Common myeloid progenitor, CD34-positive (primary cell): ENCODE results near the gene SMAD4.

ENCODE experiments used
- CTCF ChIA-PET: fragments of 350-600 bp; sonication (Branson Sonifier 250); formaldehyde crosslinking; loops from one replicate; lab custom pipeline; 2021; ENCODE audit warnings: antibody characterized with exemption; lab: Charles Lee
- POLR2A ChIA-PET: fragments of 350-600 bp; sonication (Branson Sonifier 250); formaldehyde crosslinking; loops from one replicate; lab custom pipeline; 2021; ENCODE audit warnings: antibody characterized with exemption; lab: Charles Lee
- DNase-seq, 3 donors: peaks; one replicate each; pipeline versions ENCODE4 v3.0.0 to v3.0.0-alpha.2; 2013
- H3K27ac ChIP-seq, 2 experiments: 1 replicate in 1 of 2; 2 replicates in 1 of 2; pipeline ENCODE4 v1.7.0; 2013; ENCODE audit warnings: inconsistent platforms in 2 of 2, low read length in 2 of 2, mild to moderate bottlenecking in 2 of 2, low read depth in 1 of 2, moderate library complexity in 1 of 2; ENCODE audit not compliant: severe bottlenecking in 2 of 2, insufficient read depth in 1 of 2, poor library complexity in 1 of 2
- H3K27me3 ChIP-seq, 5 experiments: replicated peaks in 2 of 5; 1 replicate in 3 of 5; 2 replicates in 2 of 5; pipeline versions ENCODE4 v1.6.1 to v1.7.0; 2013; ENCODE audit warnings: low read length in 4 of 5, mild to moderate bottlenecking in 2 of 5, moderate library complexity in 2 of 5, inconsistent platforms in 1 of 5; ENCODE audit not compliant: insufficient read depth in 5 of 5, control insufficient read depth in 4 of 5
- H3K36me3 ChIP-seq, 4 experiments: 1 replicate in 2 of 4; 2 replicates in 2 of 4; pipeline versions ENCODE4 v1.6.1 to v1.7.0; 2013; ENCODE audit warnings: low read length in 3 of 4, control low read depth in 1 of 4, mild to moderate bottlenecking in 1 of 4; ENCODE audit not compliant: control insufficient read depth in 4 of 4, insufficient read depth in 4 of 4
- H3K4me1 ChIP-seq, 4 experiments: 1 replicate in 3 of 4; 2 replicates in 1 of 4; pipeline versions ENCODE4 v1.6.1 to v1.7.1; 2013; ENCODE audit warnings: low read length in 3 of 4, mild to moderate bottlenecking in 3 of 4, control low read depth in 1 of 4, inconsistent platforms in 1 of 4, moderate library complexity in 1 of 4; ENCODE audit not compliant: control insufficient read depth in 4 of 4, insufficient read depth in 4 of 4; ENCODE audit errors: control extremely low read depth in 1 of 4
- H3K4me3 ChIP-seq, 7 experiments: 1 replicate in 4 of 7; 2 replicates in 3 of 7; pipeline versions ENCODE4 v1.5.1 to v1.7.0; 2013; ENCODE audit warnings: mild to moderate bottlenecking in 7 of 7, low read length in 6 of 7, moderate library complexity in 6 of 7, inconsistent platforms in 2 of 7, low read depth in 2 of 7, control low read depth in 1 of 7; ENCODE audit not compliant: insufficient read depth in 4 of 7, control insufficient read depth in 1 of 7; ENCODE audit errors: extremely low read depth in 1 of 7
- H3K9me3 ChIP-seq, 5 experiments: 1 replicate in 4 of 5; 2 replicates in 1 of 5; pipeline versions ENCODE4 v1.6.1 to v1.7.1; 2013; ENCODE audit warnings: low read length in 4 of 5, mild to moderate bottlenecking in 2 of 5, inconsistent platforms in 1 of 5, low read depth in 1 of 5, moderate library complexity in 1 of 5; ENCODE audit not compliant: control insufficient read depth in 4 of 5, insufficient read depth in 2 of 5; ENCODE audit errors: control extremely low read depth in 1 of 5
- WGBS: methylation state at CpG from one replicate; pipeline ENCODE4 v1.1.5; 2013; ENCODE audit not compliant: insufficient coverage; 5-methylcytosine and 5-hydroxymethylcytosine counted together

Gene SMAD4

DNA sequence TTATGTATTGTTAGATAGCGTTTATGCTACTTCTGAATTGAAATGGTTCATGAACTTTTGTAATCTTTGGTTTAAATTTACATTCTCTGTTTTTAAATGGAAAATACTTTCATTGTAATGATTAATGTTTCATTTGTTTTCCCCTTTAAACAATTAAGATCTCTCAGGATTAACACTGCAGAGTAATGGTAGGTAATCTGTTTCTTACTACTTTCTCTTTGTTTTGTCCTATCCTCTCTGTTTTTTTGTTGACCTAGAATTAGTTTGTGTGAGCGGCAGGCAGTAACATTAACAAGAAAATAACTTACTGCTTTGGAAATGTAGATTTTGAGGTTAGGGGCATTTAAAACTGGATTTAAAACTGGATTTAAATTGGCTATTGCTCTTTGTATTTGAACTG lies 19.1 kb downstream of the SMAD4 start:
- DNase-seq: no peak
- Histone ChIP-seq H3K27ac (no peak overlapping the region), H3K4me3 (no peak overlapping the region), H3K27me3 (no peaks in the 10 kb centered on the region), H3K4me1 (peaks cover 0 to 13% (median 5%) of the 10 kb centered on the region in 4 experiments), H3K36me3 (peaks cover 4 to 22% (median 18%) of the 10 kb centered on the region in 4 experiments), H3K9me3 (no peaks in the 10 kb centered on the region)
- ChIA-PET CTCF (interaction anchor here (1.6 to 3.3 kb wide), 4 partner anchors 9 to 230 kb away, joined by 4 to 50 read pairs (median 16); partner anchors contain the start of gene MRO), POLR2A (no interaction called here)
- no CpG with 5 or more reads among the region's 2 CpGs for WGBS

DNA sequence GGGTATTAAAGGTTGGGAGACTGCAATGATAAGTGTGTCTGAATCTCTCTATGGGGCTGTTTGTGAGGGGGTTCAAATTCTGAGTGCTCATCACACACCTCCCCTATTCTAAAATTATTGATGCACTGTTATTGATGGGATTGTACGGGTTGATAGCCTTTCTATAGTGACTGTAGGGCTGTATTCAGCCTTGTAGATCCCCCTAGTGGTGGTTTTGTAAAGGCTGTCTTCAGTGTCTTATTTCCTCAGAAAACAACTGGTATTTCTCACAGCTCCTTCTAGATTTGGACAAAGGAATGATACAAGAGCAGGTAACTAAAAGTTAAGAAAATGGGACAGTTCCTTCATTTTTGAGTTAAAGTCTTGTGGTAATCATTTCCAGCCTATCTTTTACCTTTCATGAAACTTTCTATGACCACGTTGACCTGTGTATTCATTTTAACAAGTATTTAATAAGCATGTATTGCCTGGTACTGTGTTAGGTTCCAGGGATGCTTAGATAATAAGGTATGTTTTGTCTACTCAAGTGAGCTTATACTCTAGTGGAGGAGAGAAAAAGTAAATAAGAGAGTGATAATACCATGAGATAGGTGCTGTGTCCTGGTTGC lies 21.2 kb downstream of the SMAD4 start:
- peak; percentile 59 to 74 (median 71) for DNase-seq
- H3K27ac ChIP-seq: no peak overlapping the region
- POLR2A ChIA-PET: interaction anchor here (0.6 to 1.0 kb wide), 2 partner anchors 8 to 22 kb away, joined by 3 to 5 read pairs; partner anchors contain the start of gene SMAD4
- H3K4me3 ChIP-seq: no peak overlapping the region
- no peaks in the 10 kb centered on the region for H3K27me3 ChIP-seq
- peaks cover 0 to 7% (median 4%) of the 10 kb centered on the region in 4 experiments for H3K4me1 ChIP-seq
- H3K36me3 ChIP-seq: peaks cover 8 to 33% (median 22%) of the 10 kb centered on the region in 4 experiments
- CTCF ChIA-PET: interaction anchor here (0.6 to 3.3 kb wide), 24 partner anchors 9 to 247 kb away, joined by 3 to 50 read pairs (median 4); partner anchors contain the start of genes ELAC1 and MRO
- no peaks in the 10 kb centered on the region for H3K9me3 ChIP-seq
- no CpG with 5 or more reads among the region's 2 CpGs for WGBS

DNA sequence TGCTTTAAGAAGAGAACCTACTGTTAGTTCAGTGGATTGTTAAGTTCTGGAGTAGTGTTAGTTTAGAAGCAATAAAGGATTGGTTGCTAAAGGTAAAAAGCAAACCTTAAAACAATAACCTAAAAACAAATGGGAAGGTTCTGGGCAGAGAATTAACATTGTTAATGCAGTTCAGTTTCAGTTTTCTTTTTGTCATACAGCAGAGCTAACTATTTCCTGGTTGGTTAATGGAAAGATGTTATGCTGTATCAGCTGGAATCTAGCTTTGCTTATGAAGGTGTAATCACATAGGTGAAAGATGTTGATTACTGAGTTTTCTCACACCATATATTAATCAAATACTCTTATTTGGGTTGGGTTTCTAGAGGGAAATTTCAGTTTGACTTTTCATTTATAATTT lies 23.8 kb downstream of the SMAD4 start:
- peak overlapping the region in 1 of 2 experiments; percentile 38 for H3K27ac ChIP-seq
- peak overlapping the region in 2 of 7 experiments; percentile 19 to 55 for H3K4me3 ChIP-seq
- DNase-seq: peak in 2 of 3 donors; percentile 26 to 27
- no peaks in the 10 kb centered on the region for H3K9me3 ChIP-seq
- H3K27me3 ChIP-seq: no peaks in the 10 kb centered on the region
- ChIA-PET POLR2A (interaction anchor here (1.1 kb wide), 1 partner anchor 86 kb away, joined by 3 read pairs; the partner anchor contains the start of gene ELAC1), CTCF (interaction anchor here (0.7 to 1.3 kb wide), 2 partner anchors 24 to 171 kb away, joined by 3 to 6 read pairs; partner anchors contain the start of gene SMAD4)
- peaks cover 11 to 44% (median 24%) of the 10 kb centered on the region in 4 experiments for H3K36me3 ChIP-seq
- H3K4me1 ChIP-seq: peaks cover 0 to 7% (median 4%) of the 10 kb centered on the region in 4 experiments

DNA sequence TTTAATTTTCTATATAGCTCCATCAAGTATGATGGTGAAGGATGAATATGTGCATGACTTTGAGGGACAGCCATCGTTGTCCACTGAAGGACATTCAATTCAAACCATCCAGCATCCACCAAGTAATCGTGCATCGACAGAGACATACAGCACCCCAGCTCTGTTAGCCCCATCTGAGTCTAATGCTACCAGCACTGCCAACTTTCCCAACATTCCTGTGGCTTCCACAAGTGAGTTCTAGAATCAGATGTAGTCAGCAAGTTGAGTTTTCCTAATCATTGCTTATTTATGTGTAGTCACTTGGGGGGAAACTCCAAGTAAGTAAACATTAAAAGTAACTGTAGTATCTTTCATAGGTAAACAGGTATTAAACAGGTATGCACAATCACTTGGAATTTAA lies 24.8 kb downstream of the SMAD4 start:
- H3K4me1 ChIP-seq: peaks cover 0 to 7% (median 4%) of the 10 kb centered on the region in 4 experiments
- DNase-seq: no peak
- CTCF ChIA-PET: interaction anchor here (0.7 to 1.7 kb wide), 7 partner anchors 9 to 235 kb away, joined by 3 to 6 read pairs (median 3); partner anchors contain the start of genes MRO and SMAD4
- H3K27me3 ChIP-seq: no peaks in the 10 kb centered on the region
- no peak overlapping the region for H3K27ac ChIP-seq
- H3K4me3 ChIP-seq: no peak overlapping the region
- H3K9me3 ChIP-seq: no peaks in the 10 kb centered on the region
- WGBS: 90% methylated on average over 2 of the region's 3 CpGs
- POLR2A ChIA-PET: no interaction called here
- peaks cover 9 to 46% (median 27%) of the 10 kb centered on the region in 4 experiments for H3K36me3 ChIP-seq

DNA sequence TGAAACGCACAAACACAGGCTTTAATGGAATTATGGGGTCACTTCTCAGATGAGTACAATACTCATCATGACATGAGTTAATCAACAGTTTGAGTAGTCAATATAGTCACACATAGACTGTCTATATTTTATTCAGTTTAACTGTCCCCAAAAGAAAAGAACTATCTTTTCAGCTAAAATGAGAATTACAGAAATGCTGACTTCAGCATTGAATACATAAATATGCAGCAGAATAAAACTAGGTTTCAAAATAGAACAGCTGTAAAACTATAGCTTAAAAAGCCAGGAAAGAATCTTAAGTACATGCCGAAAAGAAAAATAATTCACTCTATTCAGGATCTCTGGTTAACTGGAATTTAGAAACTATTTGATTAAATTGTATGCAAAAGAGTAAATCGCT lies 30.0 kb downstream of the SMAD4 start:
- Histone ChIP-seq H3K36me3 (peaks cover 7 to 57% (median 34%) of the 10 kb centered on the region in 4 experiments), H3K27ac (no peak overlapping the region), H3K27me3 (no peaks in the 10 kb centered on the region), H3K4me3 (no peak overlapping the region), H3K4me1 (no peaks in the 10 kb centered on the region), H3K9me3 (no peaks in the 10 kb centered on the region)
- no peak for DNase-seq
- ChIA-PET POLR2A (no interaction called here), CTCF (interaction anchor here (1.1 to 1.9 kb wide), 2 partner anchors 9 to 239 kb away, joined by 3 to 8 read pairs; no protein-coding TSS in a partner anchor)
- WGBS: no CpG with 5 or more reads among the region's 3 CpGs

DNA sequence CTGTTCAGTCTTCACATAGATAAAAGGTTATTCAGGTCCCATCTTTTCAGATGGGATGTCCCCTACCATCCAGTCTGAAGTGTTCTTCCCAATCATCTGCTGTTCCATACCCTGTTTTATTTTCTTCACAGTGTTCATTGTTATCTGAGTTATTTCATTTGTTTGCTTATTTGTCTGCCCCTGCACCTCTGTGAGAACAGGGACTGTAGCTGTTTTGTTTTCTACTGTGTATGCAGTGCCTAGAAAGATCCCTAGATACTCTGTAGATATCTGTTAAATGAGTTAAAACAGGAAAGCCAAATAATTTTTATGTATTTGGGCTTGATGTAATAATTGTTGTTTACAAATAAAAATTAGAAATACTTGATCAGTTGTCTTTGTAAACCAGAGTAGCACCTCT lies 34.2 kb downstream of the SMAD4 start:
- peak overlapping the region in 1 of 2 experiments; percentile 2 for H3K27ac ChIP-seq
- ChIA-PET CTCF (interaction anchor here (0.6 kb wide), 1 partner anchor 176 kb away, joined by 3 read pairs; no protein-coding TSS in a partner anchor), POLR2A (interaction anchor here (0.5 kb wide), 1 partner anchor 81 kb away, joined by 3 read pairs; no protein-coding TSS in a partner anchor)
- H3K36me3 ChIP-seq: peaks cover 8 to 62% (median 35%) of the 10 kb centered on the region in 4 experiments
- no peaks in the 10 kb centered on the region for H3K27me3 ChIP-seq
- no peaks in the 10 kb centered on the region for H3K4me1 ChIP-seq
- no peak overlapping the region for H3K4me3 ChIP-seq
- DNase-seq: no peak
- no peaks in the 10 kb centered on the region for H3K9me3 ChIP-seq

DNA sequence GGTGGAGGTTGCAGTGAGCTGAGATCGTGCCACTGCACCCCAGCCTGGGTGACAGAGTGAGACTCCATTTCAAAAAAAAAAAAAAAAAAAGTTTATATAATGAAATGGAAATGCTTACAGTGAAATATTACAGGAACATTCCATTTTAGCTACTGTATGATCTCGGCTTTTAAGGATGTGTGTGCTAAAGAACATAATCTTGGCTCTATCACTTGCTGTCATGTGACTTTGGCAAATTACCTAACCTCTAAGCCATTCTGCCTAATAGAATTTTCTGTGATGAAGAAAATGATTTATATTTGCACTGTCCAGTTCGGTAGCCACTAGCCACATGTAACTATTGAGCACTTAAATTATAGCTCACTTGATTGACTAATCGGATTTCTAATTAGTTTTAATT lies 36.3 kb downstream of the SMAD4 start:
- Histone ChIP-seq H3K27me3 (no peaks in the 10 kb centered on the region), H3K36me3 (peaks cover 10 to 60% (median 36%) of the 10 kb centered on the region in 4 experiments), H3K4me3 (no peak overlapping the region), H3K4me1 (no peaks in the 10 kb centered on the region), H3K27ac (no peak overlapping the region), H3K9me3 (no peaks in the 10 kb centered on the region)
- 100% methylated on average over 1 of the region's 4 CpGs for WGBS
- DNase-seq: no peak
- ChIA-PET CTCF (interaction anchor here (1.1 to 2.2 kb wide), 3 partner anchors 9 to 21 kb away, joined by 3 to 8 read pairs (median 3); no protein-coding TSS in a partner anchor), POLR2A (no interaction called here)
